WERI-Rb-1 (cell line): ENCODE measurements around the gene POU3F2.

Experiments used
- DNase-seq: peaks from one replicate; pipeline ENCODE4 v3.0.0-alpha.2; 2020
- H3K27ac ChIP-seq: fragments of 250-450 bp; sonication (Bioruptor Pico); 2 replicates; pipeline ENCODE4 v1.5.1; 2020; ENCODE audit warnings: mild to moderate bottlenecking, moderate library complexity
- H3K27me3 ChIP-seq: fragments of 250-450 bp; sonication (Bioruptor Pico); 2 replicates; pipeline ENCODE4 v1.5.1; 2021; ENCODE audit warnings: mild to moderate bottlenecking, low read depth, moderate library complexity; ENCODE audit not compliant: insufficient read depth, severe bottlenecking
- H3K36me3 ChIP-seq: fragments of 250-450 bp; sonication (Bioruptor Pico); 2 replicates; pipeline ENCODE4 v1.5.1; 2020; ENCODE audit warnings: mild to moderate bottlenecking, moderate library complexity
- H3K4me3 ChIP-seq: 2 replicates; pipeline ENCODE4 v1.5.1; 2011; ENCODE audit warnings: low read depth, mild to moderate bottlenecking, control low read depth, low read length
- H3K9me3 ChIP-seq: fragments of 250-450 bp; sonication (Bioruptor Pico); 2 replicates; pipeline ENCODE4 v1.5.1; 2021; ENCODE audit warnings: mild to moderate bottlenecking, moderate library complexity; ENCODE audit not compliant: severe bottlenecking
- TF ChIP-seq, protein P1 (sequence below): IDR thresholded peaks from 2 replicates; pipeline ENCODE4 v1.5.1; 2011; ENCODE audit warnings: low read depth, mild to moderate bottlenecking, control low read depth, inconsistent platforms, low read length

The POU3F2 gene

DNA sequence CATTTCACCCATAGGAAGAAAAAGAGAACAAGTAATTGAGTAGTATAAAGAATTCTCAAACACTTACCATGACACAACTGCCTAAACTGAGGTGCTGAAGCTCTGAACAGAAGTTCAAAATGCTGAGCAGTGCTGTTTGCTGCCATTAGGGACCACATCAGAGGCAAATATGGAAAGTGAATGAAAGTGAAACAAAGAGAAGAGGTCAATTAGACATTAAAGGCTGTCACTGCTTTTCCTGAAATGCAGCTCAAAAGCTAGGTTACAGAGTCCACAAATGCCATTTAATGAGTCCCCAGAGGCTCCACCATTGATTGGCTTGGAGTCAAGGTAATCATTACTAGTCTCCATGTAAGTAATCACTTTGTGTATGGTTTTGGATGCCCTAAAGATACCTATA is 46.1 kb downstream of the POU3F2 start:
- Histone ChIP-seq H3K9me3 (no peaks in the 10 kb centered on the region), H3K4me3 (no peak overlapping the region), H3K27me3 (no peaks in the 10 kb centered on the region), H3K36me3 (no peaks in the 10 kb centered on the region; the same call in 1 of the 2 replicates), H3K27ac (no peak overlapping the region)
- TF ChIP-seq, protein P1, sequence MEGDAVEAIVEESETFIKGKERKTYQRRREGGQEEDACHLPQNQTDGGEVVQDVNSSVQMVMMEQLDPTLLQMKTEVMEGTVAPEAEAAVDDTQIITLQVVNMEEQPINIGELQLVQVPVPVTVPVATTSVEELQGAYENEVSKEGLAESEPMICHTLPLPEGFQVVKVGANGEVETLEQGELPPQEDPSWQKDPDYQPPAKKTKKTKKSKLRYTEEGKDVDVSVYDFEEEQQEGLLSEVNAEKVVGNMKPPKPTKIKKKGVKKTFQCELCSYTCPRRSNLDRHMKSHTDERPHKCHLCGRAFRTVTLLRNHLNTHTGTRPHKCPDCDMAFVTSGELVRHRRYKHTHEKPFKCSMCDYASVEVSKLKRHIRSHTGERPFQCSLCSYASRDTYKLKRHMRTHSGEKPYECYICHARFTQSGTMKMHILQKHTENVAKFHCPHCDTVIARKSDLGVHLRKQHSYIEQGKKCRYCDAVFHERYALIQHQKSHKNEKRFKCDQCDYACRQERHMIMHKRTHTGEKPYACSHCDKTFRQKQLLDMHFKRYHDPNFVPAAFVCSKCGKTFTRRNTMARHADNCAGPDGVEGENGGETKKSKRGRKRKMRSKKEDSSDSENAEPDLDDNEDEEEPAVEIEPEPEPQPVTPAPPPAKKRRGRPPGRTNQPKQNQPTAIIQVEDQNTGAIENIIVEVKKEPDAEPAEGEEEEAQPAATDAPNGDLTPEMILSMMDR = no peak
- DNase-seq = no peak

DNA sequence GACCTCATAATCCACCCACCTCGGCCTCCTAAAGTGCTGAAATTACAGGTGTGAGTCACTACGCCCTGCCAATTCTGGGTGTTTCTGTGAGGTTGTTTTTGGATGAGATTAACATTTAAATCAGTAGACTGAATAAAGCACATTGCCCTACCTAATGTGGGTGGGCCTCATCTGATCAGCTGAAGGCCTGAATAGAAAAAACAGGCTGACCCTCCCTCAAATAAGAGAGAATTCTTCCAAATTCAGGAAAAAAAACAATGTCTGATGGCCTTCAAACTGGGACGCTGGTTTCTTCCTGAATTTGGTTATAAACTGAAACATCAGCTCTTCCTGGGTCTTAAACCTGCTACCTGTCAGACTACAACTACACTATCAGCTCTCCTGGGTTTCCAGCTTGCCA is 51.0 kb downstream of the POU3F2 start:
- H3K36me3 ChIP-seq = peaks cover 5% of the 10 kb centered on the region; the same call in 1 of the 2 replicates
- H3K4me3 ChIP-seq = no peak overlapping the region
- TF ChIP-seq, protein P1 = no peak
- no peaks in the 10 kb centered on the region for H3K9me3 ChIP-seq
- no peak for DNase-seq
- H3K27me3 ChIP-seq = no peaks in the 10 kb centered on the region
- no peak overlapping the region for H3K27ac ChIP-seq

DNA sequence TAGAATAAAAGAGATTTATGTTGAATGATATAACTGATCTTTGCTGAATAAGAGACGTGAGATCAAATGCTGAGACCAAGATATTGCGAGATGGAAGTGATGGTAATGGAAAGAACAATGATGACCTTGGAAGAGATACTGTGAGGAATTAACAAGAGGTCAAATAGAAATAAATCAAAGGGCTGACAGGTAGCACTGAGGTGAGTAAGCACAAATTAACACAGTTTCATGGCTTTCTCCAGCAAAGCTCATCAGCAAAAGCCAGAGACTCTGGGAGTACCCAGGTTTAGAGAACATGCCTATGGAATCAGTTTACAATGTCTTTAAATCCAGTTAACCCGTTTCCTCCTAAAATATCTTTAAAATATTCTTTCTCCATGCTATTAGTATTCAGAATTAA is 53.3 kb downstream of the POU3F2 start:
- TF ChIP-seq, protein P1 = no peak
- no peaks in the 10 kb centered on the region for H3K27me3 ChIP-seq
- H3K27ac ChIP-seq = no peak overlapping the region
- DNase-seq = no peak
- no peak overlapping the region for H3K4me3 ChIP-seq
- no peaks in the 10 kb centered on the region for H3K9me3 ChIP-seq
- peaks cover 9% of the 10 kb centered on the region; the same call in 1 of the 2 replicates for H3K36me3 ChIP-seq
